GM21528 (cell line): ENCODE data around the gene CASQ2.

ENCODE experiments used
- ATAC-seq: cut with Tn5 transposase; IDR thresholded peaks from one replicate; pipeline ENCODE4 v1.9.1; 2021; ENCODE audit warnings: mild to moderate bottlenecking, moderate library complexity; ENCODE audit not compliant: unreplicated experiment, low FRiP score

Gene CASQ2

DNA sequence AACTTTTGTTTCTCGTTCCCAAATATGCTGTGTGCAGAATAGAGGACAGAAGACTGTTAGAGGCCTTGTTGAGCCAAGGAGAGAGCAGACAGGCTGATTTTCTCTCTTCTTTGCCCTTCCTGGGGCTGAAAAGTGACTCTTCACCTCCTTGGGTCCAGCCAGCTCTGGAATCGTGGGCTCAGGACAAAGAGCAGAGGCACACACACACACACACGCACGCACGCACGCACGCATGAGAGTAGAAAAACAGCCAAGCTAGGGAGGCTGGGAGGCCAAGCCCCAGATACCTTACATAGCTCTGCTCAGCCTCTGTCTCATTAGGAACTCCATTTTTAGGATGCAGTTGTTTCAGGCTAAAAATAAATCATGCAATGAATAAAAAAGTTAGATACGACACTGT lies at the start of gene CASQ2:
Gene CASQ2 (minus strand): TSS at position 166 of the 400 bp plus-strand sequence. CDS start 173 bp downstream, outside the sequence.
- ATAC-seq: no peak

GRCh38 chr1:115815694-115816093 lies 47.2 kb upstream of the CASQ2 start:
- ATAC-seq: no peak

GRCh38 chr1:115814685-115815398 lies 46.3 kb upstream of the CASQ2 start:
- ATAC-seq: no peak

DNA sequence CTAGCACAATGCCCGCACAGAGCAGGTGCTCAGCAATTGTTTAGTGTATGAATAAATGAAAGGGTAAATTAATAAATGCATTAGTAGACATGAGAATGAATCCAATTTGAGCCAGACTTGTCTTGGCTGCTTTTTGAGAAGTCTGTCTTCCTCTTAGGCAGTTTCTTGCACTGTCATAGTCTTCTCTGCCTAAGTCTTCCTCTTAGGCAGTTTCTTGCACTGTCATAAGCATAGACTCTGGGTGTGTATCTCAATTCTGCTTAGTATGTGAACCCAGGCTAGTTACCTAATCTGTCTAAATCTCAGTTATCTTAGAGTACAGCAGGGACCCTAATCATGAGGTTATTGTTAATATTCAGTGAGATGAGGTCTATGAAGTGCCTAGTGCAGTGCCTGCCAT lies 45.2 kb upstream of the CASQ2 start:
- ATAC-seq: no peak

DNA sequence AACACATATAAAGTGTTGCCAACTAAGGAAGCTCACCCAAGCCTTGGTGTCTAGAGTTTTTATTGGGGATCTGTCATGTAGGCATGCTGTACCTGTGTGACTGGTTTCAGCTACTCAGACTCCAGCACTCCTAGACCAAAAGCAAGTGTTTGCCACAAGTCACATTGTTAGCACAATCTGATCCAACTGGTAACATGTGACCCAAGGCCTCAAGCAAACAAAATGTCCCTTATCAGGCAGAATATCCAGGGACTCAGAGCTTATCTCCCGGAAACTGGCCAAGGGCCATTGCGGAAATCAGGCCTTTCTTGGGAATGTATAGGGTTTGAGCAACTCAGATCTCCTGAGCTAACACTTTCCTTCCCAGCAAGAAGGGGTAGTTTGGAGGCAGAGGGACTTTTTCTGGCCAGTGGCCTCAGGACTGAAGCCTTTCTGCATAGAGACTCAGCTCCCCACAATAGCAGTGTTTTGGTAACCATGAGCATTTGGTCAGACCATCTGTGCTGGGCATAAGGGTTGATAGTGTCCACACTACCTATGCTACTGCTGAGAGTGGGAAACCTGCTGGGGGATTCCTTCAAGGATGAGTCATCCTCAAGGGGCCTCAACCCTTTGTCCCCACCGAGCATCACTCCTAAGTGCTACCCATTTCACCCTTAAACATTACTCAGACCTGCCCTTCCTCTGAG lies 42.8 kb upstream of the CASQ2 start:
- no peak for ATAC-seq

DNA sequence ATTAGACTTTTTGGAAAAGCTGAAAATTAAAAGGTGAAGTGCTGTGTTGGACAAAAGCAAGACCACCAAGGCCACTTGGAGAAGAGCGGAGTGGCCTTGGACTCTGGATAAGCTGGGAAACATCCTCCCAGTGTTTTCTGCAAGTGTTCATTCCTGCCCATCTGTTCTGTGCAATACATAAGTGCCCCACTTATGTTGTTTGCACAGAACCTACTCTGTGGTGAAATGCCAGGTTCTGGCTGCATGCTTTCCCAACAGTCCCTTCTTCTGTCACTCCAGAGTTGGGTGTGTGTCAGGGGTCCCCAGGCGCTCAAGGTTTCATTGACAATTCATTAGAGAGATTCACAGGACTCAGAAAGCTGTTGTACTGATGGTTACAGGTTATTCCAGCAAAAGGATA lies 42.1 kb upstream of the CASQ2 start:
- ATAC-seq: no peak

DNA sequence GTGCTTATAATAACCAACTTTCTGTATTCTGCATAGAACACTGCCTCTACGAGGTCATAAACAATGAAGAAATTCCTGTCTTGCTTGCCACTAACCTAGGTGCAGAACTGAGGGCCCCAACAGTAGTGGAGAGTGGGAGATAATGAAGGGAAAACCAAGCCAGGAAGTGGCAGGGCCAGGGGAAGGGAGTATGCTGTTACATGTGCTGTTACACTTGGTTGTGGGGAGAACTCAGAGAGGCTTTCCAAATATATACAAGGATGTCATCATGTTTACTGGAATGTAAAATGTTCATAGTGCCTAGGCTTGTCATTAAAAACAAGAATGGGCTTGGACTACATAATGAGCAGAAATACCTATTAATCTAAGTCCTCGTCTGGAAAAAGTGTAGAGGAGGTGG lies 41.3 kb upstream of the CASQ2 start:
- ATAC-seq: no peak

DNA sequence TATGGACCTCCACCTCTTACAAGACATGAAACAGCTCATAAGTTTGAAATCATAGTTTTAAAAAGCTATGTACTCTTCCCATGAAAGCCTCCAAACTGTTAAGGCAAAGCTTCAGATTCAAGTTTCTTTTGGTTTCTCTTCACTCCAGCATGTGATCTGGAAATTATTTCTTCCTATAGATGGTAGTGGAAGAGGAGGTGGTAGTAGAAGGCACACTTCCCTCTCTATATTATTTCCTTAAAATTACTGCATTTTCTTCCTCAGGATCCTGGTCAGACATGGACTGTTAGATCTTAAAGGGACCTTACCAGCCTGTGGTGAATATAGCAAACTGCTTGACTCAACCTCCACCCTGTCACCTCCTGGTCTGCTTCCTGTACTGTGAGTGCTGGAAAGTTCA lies 40.6 kb upstream of the CASQ2 start:
- no peak for ATAC-seq

GRCh38 chr1:115807723-115808122 lies 39.2 kb upstream of the CASQ2 start:
- no peak for ATAC-seq

GRCh38 chr1:115805597-115805996 lies 37.1 kb upstream of the CASQ2 start:
- no peak for ATAC-seq

DNA sequence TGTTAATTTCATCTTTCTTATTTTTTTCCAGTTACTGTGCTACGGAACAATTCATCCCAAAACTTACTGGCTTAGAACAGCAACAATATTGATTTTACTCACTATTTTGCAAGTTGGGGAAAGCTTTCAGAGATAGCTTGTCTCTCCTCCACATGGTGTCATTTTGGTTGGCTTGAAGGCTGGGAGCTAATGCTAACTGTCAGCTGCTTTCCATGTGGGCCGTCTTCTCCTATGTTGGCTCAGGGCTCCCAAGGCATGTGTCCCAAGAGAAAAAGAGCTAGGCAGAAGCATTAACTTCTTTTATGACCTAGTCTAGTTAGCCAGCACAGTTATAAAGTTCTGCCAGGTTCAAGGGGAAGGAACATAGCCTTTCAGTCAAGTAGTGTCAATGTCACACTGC lies 33.9 kb upstream of the CASQ2 start:
- ATAC-seq: no peak

DNA sequence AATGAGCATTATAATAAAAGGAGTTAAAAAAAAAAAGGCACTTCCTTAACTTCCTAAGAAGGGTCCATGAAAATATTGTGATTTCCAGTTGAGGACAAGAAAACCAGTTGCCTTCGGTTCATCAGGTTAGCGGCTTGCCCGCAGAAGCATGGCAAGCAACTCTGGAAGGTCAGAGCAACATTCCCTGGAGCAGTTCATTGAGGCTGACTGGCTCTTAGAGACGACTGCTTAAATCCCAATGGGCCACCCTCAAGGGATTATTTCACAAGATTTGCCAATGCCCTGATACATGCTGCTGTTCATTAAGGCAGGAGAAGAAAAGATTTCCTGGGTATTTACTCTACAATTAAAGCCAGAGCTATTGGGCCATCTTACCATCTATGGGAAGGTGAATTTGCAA lies 29.0 kb upstream of the CASQ2 start:
- no peak for ATAC-seq

- no peak for ATAC-seq
Observed at GRCh38 chr1:115796897-115797296, 28.4 kb upstream of the CASQ2 start.

GRCh38 chr1:115796036-115796435 lies 27.5 kb upstream of the CASQ2 start:
- no peak for ATAC-seq

GRCh38 chr1:115794976-115795639 lies 26.6 kb upstream of the CASQ2 start:
- ATAC-seq: no peak

DNA sequence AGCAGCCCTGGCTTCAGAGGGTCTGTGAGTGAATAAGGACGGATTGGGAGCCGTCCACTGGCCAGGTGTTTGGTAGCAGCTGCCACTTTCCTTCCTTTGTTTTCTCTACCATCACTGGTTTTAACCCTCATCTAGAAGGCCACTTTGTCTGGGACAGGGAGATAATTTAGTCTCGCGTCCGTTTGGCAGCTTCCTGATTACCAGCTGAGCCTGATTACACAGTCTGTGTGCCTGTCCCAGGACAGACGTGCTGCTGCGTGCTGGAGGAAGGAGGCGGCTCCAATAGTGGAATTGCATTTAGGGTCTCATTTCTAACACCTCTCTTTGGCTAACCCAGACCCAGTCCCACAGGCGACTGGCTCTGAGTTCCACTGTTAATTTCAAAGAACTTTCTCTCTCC lies 24.6 kb upstream of the CASQ2 start:
- no peak for ATAC-seq

DNA sequence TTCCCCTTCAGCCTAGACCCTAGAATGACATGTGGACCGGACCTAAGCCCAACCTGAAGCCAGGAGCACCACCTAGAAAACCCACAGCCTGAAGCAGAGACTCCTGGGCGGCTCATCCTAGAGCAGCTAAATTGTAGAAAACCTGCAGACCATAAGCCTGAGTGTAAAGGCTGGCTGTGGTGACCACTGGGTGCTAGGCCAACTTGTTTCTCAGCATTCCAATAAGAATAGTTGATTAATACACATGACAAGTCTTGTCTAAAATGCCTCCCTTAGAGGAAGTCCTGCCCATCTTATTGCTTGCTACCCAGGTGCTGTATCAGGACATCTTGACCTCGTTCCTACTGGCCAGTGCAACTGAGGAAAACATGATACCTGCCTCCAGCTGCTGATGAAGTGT lies 23.3 kb upstream of the CASQ2 start:
- no peak for ATAC-seq

- ATAC-seq: no peak
Observed at GRCh38 chr1:115790846-115791245, 22.3 kb upstream of the CASQ2 start.

DNA sequence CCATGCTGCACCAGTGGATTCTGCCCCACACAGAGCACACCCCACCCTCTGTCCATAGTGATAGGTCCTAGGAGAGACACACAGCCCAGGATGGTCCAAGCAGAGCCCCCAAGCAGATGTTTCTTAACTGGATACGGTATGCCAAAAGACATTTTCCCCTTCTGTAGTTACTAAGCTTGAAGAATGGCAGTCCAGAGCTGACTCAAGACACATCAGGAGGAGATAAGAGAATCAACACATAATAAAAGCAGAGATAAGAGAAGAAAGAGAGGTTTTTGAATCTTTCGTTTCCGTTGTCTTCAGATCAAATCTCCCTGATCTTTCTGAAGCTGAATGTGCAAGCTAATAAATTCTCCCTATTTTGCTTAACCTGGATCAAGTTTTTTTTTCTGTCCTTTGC lies 21.8 kb upstream of the CASQ2 start:
- no peak for ATAC-seq

- ATAC-seq: no peak
Observed at GRCh38 chr1:115783311-115783710, 14.8 kb upstream of the CASQ2 start.

DNA sequence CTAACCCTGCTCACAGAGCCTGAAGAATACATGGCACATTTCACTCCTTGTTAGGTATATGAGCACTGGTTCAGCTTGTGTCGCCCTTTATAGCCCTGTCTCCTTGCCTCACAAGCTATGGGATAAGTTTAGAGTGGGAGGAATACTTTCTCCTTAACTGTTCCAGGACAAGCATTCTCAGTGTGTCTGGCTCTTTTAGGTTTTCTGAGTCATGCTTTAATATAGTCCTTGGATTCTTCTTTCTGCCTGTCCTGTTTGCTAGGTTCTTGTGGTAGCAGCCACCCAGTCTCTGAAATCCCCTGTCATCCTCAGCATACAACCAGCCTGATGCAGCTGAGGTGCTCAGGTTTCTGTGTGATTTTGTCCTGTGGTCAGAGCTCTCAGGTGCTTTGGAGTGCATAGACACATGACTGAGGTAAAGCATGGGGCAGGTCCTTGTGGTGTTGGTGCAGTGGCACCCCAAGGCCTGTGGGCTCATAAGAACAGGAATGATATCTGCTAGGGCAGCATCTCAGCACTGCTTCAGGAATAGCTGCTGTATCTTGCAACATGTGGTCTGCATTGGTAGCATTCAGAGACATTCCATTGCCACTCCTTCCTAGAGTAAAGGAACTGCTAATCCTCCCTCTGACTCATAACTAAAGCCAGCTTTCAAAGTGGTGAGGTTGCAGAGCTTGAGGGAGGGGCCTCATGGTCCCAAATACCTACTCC lies 14.2 kb upstream of the CASQ2 start:
- no peak for ATAC-seq
